K562 (cell line): ENCODE results near the gene ARHGAP9. TPM values are rescaled to one million over a fixed set of nuclear protein-coding genes. Genes with fewer than 3 reads are reported as not detected.
A peak's percentile ranks its signal among the peaks of the same experiment; 100 is the strongest.

Experiments used
- BHLHE40 ChIP-seq: IDR thresholded peaks from 2 replicates; pipeline ENCODE4 v1.6.1; 2011; ENCODE audit warnings: low read length, improper control_type of control experiment
- ELF4 ChIP-seq: fragments of 450-650 bp; formaldehyde crosslinking; IDR thresholded peaks from 2 replicates; pipeline ENCODE4 v1.4.0; 2022; ENCODE audit warnings: missing genetic modification characterization
- FOS ChIP-seq: IDR thresholded peaks from 3 replicates; pipeline ENCODE4 v1.6.1; 2011; ENCODE audit not compliant: insufficient read length; ENCODE audit errors: extremely low read depth
- MBD2 ChIP-seq: sonication (generic); IDR thresholded peaks from 2 replicates; pipeline ENCODE4 v1.6.1; 2016; ENCODE audit warnings: low read depth, borderline replicate concordance
- MED1 ChIP-seq: sonication (generic); formaldehyde crosslinking; IDR thresholded peaks from 2 replicates; pipeline ENCODE4 v1.8.1; 2023; ENCODE audit warnings: missing genetic modification reagents, borderline replicate concordance
- MTA3 ChIP-seq: fragments of 450-650 bp; formaldehyde crosslinking; IDR thresholded peaks from 2 replicates; pipeline ENCODE4 v1.6.1; 2017; ENCODE audit warnings: mild to moderate bottlenecking, borderline replicate concordance
- POLR2A ChIP-seq: fragments of 450-650 bp; conservative IDR thresholded peaks from 2 replicates; pipeline ENCODE4 v1.6.1; 2016
- SP1 ChIP-seq: sonication (generic); formaldehyde crosslinking; IDR thresholded peaks from 2 replicates; pipeline ENCODE4 v1.8.1; 2022; ENCODE audit warnings: mild to moderate bottlenecking, missing genetic modification reagents
- TSC22D4 ChIP-seq: fragments of 450-650 bp; IDR thresholded peaks from 2 replicates; pipeline ENCODE4 v1.6.1; 2016; ENCODE audit warnings: missing genetic modification characterization, missing biosample characterization, control low read depth
- XRCC4 ChIP-seq: IDR thresholded peaks from one replicate; pipeline ENCODE4 v1.6.1; 2011; ENCODE audit not compliant: insufficient read depth, insufficient read length; ENCODE audit errors: extremely low read depth
- ZNF12 ChIP-seq: sonication (generic); formaldehyde crosslinking; IDR thresholded peaks from 2 replicates; pipeline ENCODE4 v1.4.0; 2020; ENCODE audit warnings: mild to moderate bottlenecking, missing genetic modification reagents
- ZNF143 ChIP-seq: sonication (generic); formaldehyde crosslinking; IDR thresholded peaks from 2 replicates; pipeline ENCODE4 v1.9.0; 2022; ENCODE audit warnings: mild to moderate bottlenecking, missing genetic modification reagents
- ZNF23 ChIP-seq: fragments of 250-450 bp; sonication (Bioruptor Pico); IDR thresholded peaks from 2 replicates; pipeline ENCODE4 v1.4.0; 2020; ENCODE audit warnings: mild to moderate bottlenecking
- polyA plus RNA-seq, 8 experiments: library from polyadenylated mRNA; depleted of rRNA in 4 of 8; stranded (reverse) in 5 of 8; unstranded in 3 of 8; fragments of >200 nt; fragmentation: Nextera tagmentation in 2 of 8; fragmentation: Illumina TruSeq in 1 of 8; extraction: Ambion mirVana in 2 of 8; extraction: Trizol in 1 of 8; gene quantifications; 2 replicates each; pipeline versions ENCODE4 v1.2.1 to v1.2.3, GENCODE V29; 2011 to 2014; ENCODE audit warnings: inconsistent platforms in 1 of 8, missing spikeins in 1 of 8
- total RNA-seq, 7 experiments: library from RNA; depleted of rRNA in 6 of 7; stranded (reverse); fragments of >200 nt in 6 of 7; fragmentation: Illumina TruSeq in 2 of 7; extraction: Trizol in 2 of 7; gene quantifications; 2 replicates each; pipeline versions ENCODE4 v1.2.1 to v1.2.3, GENCODE V29; 2011 to 2021; ENCODE audit warnings: low replicate concordance in 1 of 7
- TF ChIP-seq, protein P1 (sequence below): fragments of 250-450 bp; sonication (Bioruptor Pico); IDR thresholded peaks from 2 replicates; pipeline ENCODE4 v1.4.0; 2020; ENCODE audit warnings: borderline replicate concordance
- TF ChIP-seq, protein P2 (sequence below): fragments of 250-450 bp; sonication (Bioruptor Pico); IDR thresholded peaks from 2 replicates; pipeline ENCODE4 v1.4.0; 2020; ENCODE audit warnings: mild to moderate bottlenecking, moderate library complexity, borderline replicate concordance
- TF ChIP-seq, protein P3 (sequence below): sonication (generic); formaldehyde crosslinking; IDR thresholded peaks from 2 replicates; pipeline ENCODE4 v1.8.0; 2022; ENCODE audit warnings: mild to moderate bottlenecking, missing genetic modification reagents
- TF ChIP-seq, protein P4 (sequence below): fragments of 450-650 bp; formaldehyde crosslinking; IDR thresholded peaks from 2 replicates; pipeline ENCODE4 v1.4.0; 2022; ENCODE audit warnings: missing genetic modification characterization
- TF ChIP-seq, protein P5 (sequence below): fragments of 250-450 bp; sonication (Bioruptor Pico); IDR thresholded peaks from 2 replicates; pipeline ENCODE4 v1.8.0; 2021; ENCODE audit warnings: borderline replicate concordance, mild to moderate bottlenecking, moderate library complexity; ENCODE audit not compliant: poor library complexity, severe bottlenecking
- TF ChIP-seq, protein P6 (sequence below): sonication (generic); formaldehyde crosslinking; IDR thresholded peaks from 2 replicates; pipeline ENCODE4 v1.8.1; 2023; ENCODE audit warnings: mild to moderate bottlenecking, missing genetic modification reagents

ARHGAP9 gene
- total and polyA plus RNA-seq, 9 of the 15 experiments (the other 6 are each of a cell fraction or from before 2014, with no cell fraction given), result 1.5 to 10.2 (median 5.1) TPM

DNA sequence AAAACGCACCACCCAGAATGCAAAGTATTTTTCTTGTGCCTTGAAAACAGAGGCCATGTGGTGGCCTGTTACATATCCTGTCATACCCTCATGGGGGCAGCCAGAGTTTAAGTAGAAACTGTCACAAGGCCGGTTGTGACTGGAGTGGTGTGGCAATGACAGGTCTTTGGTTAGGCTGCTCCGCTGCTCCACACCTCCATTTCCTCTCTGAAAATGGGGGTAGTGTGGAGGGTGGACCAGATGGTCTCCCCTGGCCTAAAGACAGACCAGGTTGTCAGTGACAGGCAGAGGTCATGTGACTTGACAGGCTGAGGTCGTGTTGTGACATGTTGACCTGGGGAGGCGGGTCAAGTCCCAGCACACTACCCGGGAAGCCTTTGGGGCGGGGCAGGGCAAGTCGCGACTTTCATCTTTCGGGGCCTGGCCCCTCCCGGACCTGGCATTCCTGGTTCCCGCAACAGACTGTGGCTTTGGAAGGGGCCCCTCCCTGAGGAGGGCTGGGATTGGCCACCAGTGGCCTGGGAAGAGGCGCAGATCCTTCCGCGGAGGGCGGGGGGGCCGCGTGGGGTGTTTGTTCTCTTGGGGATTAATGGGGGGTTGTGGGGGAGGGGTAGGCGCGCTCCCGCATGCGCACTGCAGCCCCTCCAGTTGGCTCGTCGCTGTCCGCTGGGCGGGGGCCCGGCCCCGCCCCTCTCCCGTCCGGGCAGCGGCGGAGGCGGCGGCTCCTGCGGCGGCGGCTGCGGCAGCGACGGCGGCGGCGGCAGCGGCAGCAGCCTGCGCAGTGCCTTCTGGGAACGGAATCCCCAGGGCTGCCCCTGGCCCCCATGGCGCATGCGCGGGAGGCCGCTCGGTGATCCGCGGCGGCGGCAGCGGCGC lies 42.6 kb upstream of the ARHGAP9 start, which contains the start of gene MBD6 (continued):
- TF ChIP-seq, protein P1, sequence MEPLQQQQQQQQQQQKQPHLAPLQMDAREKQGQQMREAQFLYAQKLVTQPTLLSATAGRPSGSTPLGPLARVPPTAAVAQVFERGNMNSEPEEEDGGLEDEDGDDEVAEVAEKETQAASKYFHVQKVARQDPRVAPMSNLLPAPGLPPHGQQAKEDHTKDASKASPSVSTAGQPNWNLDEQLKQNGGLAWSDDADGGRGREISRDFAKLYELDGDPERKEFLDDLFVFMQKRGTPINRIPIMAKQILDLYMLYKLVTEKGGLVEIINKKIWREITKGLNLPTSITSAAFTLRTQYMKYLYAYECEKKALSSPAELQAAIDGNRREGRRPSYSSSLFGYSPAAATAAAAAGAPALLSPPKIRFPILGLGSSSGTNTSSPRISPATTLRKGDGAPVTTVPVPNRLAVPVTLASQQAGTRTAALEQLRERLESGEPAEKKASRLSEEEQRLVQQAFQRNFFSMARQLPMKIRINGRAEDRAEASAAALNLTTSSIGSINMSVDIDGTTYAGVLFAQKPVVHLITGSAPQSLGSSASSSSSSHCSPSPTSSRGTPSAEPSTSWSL (CRISPR knock-in tag), result no peak
- TF ChIP-seq BHLHE40, result peak; percentile 92
- no peak for TF ChIP-seq XRCC4
- TF ChIP-seq ELF4, result peak; percentile 71; the same call in 1 of the 2 replicates
- TF ChIP-seq MBD2, result no peak; the same call in 1 of the 2 replicates
- TF ChIP-seq ZNF23 (CRISPR knock-in tag), result no peak
- peak; percentile 90 for TF ChIP-seq MTA3
- no peak for TF ChIP-seq FOS
- TF ChIP-seq, protein P2, sequence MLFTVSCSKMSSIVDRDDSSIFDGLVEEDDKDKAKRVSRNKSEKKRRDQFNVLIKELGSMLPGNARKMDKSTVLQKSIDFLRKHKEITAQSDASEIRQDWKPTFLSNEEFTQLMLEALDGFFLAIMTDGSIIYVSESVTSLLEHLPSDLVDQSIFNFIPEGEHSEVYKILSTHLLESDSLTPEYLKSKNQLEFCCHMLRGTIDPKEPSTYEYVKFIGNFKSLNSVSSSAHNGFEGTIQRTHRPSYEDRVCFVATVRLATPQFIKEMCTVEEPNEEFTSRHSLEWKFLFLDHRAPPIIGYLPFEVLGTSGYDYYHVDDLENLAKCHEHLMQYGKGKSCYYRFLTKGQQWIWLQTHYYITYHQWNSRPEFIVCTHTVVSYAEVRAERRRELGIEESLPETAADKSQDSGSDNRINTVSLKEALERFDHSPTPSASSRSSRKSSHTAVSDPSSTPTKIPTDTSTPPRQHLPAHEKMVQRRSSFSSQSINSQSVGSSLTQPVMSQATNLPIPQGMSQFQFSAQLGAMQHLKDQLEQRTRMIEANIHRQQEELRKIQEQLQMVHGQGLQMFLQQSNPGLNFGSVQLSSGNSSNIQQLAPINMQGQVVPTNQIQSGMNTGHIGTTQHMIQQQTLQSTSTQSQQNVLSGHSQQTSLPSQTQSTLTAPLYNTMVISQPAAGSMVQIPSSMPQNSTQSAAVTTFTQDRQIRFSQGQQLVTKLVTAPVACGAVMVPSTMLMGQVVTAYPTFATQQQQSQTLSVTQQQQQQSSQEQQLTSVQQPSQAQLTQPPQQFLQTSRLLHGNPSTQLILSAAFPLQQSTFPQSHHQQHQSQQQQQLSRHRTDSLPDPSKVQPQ (CRISPR knock-in tag), result no peak
- TF ChIP-seq, protein P3, sequence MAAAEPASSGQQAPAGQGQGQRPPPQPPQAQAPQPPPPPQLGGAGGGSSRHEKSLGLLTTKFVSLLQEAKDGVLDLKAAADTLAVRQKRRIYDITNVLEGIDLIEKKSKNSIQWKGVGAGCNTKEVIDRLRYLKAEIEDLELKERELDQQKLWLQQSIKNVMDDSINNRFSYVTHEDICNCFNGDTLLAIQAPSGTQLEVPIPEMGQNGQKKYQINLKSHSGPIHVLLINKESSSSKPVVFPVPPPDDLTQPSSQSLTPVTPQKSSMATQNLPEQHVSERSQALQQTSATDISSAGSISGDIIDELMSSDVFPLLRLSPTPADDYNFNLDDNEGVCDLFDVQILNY, result no peak
- peak; percentile 66 for TF ChIP-seq ZNF143 (CRISPR knock-in tag)
- peak; percentile 79 for TF ChIP-seq POLR2A
- TF ChIP-seq, protein P4, sequence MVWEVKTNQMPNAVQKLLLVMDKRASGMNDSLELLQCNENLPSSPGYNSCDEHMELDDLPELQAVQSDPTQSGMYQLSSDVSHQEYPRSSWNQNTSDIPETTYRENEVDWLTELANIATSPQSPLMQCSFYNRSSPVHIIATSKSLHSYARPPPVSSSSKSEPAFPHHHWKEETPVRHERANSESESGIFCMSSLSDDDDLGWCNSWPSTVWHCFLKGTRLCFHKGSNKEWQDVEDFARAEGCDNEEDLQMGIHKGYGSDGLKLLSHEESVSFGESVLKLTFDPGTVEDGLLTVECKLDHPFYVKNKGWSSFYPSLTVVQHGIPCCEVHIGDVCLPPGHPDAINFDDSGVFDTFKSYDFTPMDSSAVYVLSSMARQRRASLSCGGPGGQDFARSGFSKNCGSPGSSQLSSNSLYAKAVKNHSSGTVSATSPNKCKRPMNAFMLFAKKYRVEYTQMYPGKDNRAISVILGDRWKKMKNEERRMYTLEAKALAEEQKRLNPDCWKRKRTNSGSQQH (CRISPR knock-in tag), result peak; percentile 49; the same call in 1 of the 2 replicates
- TF ChIP-seq, protein P5, sequence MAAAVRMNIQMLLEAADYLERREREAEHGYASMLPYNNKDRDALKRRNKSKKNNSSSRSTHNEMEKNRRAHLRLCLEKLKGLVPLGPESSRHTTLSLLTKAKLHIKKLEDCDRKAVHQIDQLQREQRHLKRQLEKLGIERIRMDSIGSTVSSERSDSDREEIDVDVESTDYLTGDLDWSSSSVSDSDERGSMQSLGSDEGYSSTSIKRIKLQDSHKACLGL, result peak; percentile 66
- peak; percentile 74 for TF ChIP-seq SP1 (CRISPR knock-in tag)
- no peak for TF ChIP-seq TSC22D4 (tag)
- TF ChIP-seq ZNF12 (CRISPR knock-in tag), result no peak
- TF ChIP-seq, protein P6, sequence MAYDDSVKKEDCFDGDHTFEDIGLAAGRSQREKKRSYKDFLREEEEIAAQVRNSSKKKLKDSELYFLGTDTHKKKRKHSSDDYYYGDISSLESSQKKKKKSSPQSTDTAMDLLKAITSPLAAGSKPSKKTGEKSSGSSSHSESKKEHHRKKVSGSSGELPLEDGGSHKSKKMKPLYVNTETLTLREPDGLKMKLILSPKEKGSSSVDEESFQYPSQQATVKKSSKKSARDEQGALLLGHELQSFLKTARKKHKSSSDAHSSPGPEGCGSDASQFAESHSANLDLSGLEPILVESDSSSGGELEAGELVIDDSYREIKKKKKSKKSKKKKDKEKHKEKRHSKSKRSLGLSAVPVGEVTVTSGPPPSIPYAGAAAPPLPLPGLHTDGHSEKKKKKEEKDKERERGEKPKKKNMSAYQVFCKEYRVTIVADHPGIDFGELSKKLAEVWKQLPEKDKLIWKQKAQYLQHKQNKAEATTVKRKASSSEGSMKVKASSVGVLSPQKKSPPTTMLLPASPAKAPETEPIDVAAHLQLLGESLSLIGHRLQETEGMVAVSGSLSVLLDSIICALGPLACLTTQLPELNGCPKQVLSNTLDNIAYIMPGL (CRISPR knock-in tag), result no peak
- TF ChIP-seq MED1 (CRISPR knock-in tag), result no peak
